Right lobe of liver (tissue), 4 donors: ENCODE data around the gene RAMP2.

Experiments used
- CTCF ChIP-seq, 4 donors: fragments of 200-600 bp in 3 of 4; fragments of 450-650 bp in 1 of 4; IDR thresholded peaks; one replicate each; pipeline versions ENCODE4 v1.5.1 to v1.8.0; 2016 to 2022; ENCODE audit warnings: antibody characterized with exemption in 4 of 4, mild to moderate bottlenecking in 2 of 4
- POLR2A ChIP-seq: fragments of 450-650 bp; IDR thresholded peaks from one replicate; pipeline ENCODE4 v1.6.1; 2017; ENCODE audit warnings: antibody characterized with exemption, mild to moderate bottlenecking
- donor health status: DM: no; HTN: no; CAD: no.
- donor health status: DM: no; HTN: no; CAD: no.
- donor health status: DM: no; HTN: yes; CAD: no.

GRCh38 chr17:42795061-42795460, 34.0 kb downstream of the RAMP2 start:
- TF ChIP-seq POLR2A (no peak), CTCF (IDR thresholded peaks at IDR 0.05) (no peak)
